Ammon's horn (tissue), 1 donor: Measurements from ENCODE around the gene WASHC1.
"Not testable (repeated sequence)": the region's sequence is repeated elsewhere in the genome, so short reads cannot be mapped to it uniquely, and the experiment has no call there.

Experiments used
- DNase-seq: peaks from one replicate; pipeline ENCODE4 v3.0.0-alpha.2; 2016; ENCODE audit warnings: low spot score

The WASHC1 gene

DNA sequence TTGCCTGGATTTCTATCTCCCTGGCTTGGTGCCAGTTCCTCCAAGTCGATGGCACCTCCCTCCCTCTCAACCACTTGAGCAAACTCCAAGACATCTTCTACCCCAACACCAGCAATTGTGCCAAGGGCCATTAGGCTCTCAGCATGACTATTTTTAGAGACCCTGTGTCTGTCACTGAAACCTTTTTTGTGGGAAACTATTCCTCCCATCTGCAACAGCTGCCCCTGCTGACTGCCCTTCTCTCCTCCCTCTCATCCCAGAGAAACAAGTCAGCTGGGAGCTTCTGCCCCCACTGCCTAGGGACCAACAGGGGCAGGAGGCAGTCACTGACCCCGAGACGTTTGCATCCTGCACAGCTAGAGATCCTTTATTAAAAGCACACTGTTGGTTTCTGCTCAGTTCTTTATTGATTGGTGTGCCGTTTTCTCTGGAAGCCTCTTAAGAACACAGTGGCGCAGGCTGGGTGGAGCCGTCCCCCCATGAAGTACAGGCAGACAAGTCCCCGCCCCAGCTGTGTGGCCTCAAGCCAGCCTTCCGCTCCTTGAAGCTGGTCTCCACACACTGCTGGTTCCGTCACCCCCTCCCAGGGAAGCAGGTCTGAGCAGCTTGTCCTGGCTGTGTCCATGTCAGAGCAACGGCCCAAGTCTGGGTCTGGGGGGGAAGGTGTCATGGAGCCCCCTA is 15.0 kb downstream of the WASHC1 start:
- not testable (repeated sequence) for DNase-seq

DNA sequence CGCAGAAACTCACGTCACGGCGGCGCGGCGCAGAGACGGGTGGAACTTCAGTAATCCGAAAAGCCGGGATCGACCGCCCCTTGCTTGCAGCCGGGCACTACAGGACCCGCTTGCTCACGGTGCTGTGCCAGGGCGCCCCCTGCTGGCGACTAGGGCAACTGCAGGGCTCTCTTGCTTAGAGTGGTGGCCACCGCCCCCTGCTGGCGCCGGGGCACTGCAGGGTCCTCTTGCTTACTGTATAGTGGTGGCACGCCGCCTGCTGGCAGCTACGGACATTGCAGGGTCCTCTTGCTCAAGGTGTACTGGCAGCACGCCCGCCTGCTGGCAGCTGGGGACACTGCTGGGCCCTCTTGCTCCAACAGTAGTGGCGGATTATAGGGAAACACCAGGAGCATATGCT is 18.1 kb downstream of the WASHC1 start:
- DNase-seq, result not testable (repeated sequence)

DNA sequence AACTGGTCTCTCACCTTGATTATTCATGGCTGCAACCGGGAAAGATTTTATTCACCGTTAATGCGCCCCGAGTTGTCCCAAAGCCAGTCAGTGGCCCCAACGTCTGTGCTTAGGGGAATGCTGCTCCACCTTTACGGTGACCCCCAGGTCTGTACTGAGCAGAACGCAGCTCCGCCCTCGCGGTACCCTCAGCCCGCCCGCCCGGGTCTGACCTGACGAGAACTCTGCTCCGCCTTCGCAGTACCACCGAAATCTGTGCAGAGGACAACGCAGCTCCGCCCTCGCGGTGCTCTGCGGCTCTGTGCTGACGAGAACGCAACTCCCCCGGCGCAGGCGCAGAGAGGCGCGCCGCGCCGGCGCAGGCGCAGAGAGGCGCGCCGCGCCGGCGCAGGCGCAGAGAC is 18.6 kb downstream of the WASHC1 start:
- not testable (repeated sequence) for DNase-seq

DNA sequence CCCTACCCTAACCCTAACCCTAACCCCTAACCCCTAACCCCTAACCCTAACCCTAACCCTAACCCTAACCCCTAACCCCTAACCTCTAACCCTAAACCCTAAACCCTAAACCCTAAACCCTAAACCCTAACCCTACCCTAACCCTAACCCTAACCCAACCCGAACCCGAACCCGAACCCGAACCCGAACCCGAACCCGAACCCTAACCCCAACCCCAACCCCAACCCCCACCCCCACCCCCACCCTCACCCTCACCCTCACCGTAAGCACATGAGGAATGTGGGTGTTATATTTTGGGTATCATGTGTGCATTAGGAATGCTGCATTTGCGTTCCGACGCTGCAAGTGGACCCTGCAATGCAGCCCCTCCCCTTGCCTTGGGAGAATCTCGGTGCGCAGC is 19.0 kb downstream of the WASHC1 start:
- DNase-seq, result not testable (repeated sequence)
